GM11168 (cell line): ENCODE measurements around the gene DNAAF9.
"Not testable (repeated sequence)": the region's sequence is repeated elsewhere in the genome, so short reads cannot be mapped to it uniquely, and the experiment has no call there.

Experiments
- in situ Hi-C: fragments of 300-500 bp; cut with MboI; formaldehyde crosslinking; loops from one replicate; pipeline ENCODE4 v1.12.0; 2022; ENCODE audit warnings: low sequenced_read_pairs; ENCODE audit not compliant: unreplicated experiment

DNAAF9 gene

GRCh38 chr20:3407040-3407770 is at the start of gene DNAAF9:
TSS of gene DNAAF9 (minus strand) at chr20:3407669. CDS start at chr20:3407557, 112 bp downstream.
- in situ Hi-C loops = no loop called here

DNA sequence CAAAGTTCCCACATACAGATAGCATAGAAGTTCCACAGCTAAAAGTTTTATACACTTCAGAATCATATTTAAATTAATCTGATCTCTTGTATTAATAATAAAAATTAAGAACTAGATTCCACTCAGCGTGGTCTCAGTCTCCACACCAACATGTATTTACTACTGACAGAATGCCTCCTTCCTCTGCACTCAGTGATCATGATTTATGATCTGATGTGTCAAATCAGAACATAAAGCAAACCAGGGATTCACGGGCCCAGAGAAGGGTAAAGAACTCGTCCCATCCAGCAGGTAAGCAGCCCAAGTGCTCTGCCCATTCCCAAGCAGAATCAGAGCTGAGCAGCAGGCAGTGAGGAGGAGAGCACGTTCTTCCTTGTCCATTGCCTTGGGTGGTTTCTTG is 49.2 kb upstream of the DNAAF9 start:
- in situ Hi-C loops = no loop called here

- in situ Hi-C loops = no loop called here
Measured at GRCh38 chr20:3454831-3455230, 47.4 kb upstream of the DNAAF9 start.

- in situ Hi-C loops = no loop called here
Measured at GRCh38 chr20:3452690-3453089, 45.2 kb upstream of the DNAAF9 start.

DNA sequence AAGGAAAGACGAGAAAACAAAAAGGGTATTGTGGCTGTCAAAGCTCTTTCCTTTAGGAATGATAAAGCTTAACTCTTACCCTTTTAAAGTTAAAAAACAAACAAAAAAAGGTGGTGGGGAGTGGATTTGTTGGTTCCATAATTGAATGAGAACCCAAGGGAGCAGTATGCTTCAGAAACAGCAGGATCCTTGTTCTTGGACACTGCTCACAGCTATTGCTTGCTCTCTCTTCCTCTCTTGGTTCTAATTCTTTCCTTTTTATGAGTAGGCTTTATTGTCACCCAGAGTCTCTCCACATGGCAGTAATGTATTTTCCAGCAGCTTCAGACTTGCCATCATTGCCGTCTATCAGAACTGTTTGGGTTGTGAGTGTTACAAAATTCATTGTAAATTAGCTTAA is 44.7 kb upstream of the DNAAF9 start:
- in situ Hi-C loops = no loop called here

- in situ Hi-C loops = no loop called here
Measured at GRCh38 chr20:3449319-3449718, 41.9 kb upstream of the DNAAF9 start.

GRCh38 chr20:3447321-3447720 is 39.9 kb upstream of the DNAAF9 start:
- in situ Hi-C loops = no loop called here

DNA sequence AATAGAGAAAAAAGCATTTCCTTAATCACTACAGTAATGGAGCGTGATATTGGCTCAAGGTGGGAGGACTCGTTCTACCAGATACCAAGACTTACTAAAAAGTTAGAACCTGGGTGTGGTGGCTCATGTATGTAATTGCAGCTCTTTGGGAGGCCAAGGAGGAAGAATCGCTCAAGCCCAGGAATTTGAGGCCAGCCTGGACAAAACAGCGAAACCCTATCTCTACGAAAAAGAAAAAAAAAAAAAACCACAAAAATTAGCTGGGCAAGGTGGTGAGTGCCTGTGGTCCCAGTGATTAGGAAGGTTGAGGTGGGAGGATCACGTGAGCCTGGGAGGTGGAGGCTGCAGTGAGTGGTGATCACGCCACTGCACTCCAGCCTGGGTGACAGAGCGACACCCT is 39.3 kb upstream of the DNAAF9 start:
- in situ Hi-C loops = no loop called here

- in situ Hi-C loops = no loop called here
Measured at GRCh38 chr20:3436864-3437574, 29.6 kb upstream of the DNAAF9 start.

- in situ Hi-C loops = no loop called here
Measured at GRCh38 chr20:3434232-3434631, 26.8 kb upstream of the DNAAF9 start.

DNA sequence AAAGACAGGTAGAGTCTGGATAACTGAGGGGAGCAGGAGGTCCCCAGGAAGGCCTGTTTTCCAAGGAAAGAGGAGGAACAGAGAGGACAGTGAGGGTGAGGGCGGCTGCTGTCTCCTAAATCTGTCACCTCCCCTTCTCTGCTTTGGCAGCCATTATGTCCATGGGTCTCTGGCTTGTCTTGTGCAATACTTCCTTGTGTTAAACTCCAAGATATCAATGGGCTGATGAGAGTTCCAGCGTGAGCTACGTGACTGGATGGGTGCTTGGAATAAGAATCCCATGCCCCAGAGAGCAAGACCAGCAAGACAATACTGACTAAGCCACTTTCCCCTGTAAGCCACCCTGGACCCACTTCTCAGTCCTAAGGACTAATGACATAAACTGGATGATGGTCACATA is 26.3 kb upstream of the DNAAF9 start:
- in situ Hi-C loops = no loop called here

DNA sequence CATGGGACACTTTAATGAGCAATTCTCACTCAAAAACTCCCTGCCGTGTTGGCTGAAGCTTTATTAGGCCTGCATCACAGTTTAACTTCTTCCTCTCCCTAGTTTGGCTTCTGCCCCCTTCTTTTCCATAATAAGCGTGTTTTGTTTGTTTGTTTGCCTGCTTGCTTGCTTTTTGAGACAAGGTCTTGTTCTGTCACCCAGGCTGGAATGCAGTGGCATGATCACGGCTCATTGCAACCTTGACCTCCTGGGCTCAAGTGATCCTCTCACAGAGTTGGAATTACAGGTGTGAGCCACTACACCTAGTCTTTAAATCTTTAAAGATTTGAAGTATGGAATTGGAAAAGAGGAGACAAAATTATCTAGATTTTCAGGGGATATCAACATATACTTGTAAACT is 25.4 kb upstream of the DNAAF9 start:
- in situ Hi-C loops = no loop called here

- in situ Hi-C loops = no loop called here
Measured at GRCh38 chr20:3431109-3431508, 23.6 kb upstream of the DNAAF9 start.

- in situ Hi-C loops = no loop called here
Measured at GRCh38 chr20:3430376-3431069, 23.1 kb upstream of the DNAAF9 start.

DNA sequence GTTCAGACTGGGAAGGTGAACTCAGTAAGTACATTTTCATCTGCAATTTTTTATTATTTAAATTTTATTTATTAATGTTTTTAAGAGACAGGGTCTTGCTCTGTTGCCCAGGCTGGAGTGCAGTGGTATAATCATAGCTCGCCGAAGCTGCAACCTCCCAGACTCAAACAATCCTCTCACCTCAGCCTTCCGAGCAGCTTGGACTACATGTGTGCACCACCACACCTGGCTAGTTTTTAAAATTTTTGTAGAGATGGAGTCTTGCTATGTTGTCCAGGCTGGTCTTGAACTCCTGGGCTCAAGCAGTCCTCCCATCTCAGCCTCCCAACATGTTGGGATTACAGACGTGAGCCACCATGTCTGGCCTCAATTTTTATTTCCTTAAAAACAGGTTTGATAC is 19.3 kb upstream of the DNAAF9 start:
- in situ Hi-C loops = not testable (repeated sequence)

DNA sequence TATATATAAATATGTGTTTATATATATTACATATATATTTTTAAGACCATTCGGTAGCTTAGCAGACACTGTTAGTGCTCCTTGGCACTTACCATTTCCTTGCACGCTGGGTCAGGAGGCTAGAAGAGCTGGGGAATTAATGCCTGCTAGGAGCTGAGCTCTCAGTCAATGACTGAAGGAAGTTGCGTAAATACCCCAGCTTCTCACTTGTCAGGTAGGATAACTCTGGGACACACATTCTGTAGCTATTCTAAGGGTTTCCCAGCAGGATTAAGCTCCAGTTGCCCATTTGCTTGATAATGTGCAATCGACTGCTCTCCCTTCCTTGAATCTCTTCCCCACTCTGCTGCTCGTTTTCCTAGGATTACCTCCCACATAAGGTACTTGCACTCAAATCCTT is 15.7 kb upstream of the DNAAF9 start:
- in situ Hi-C loops = no loop called here

- in situ Hi-C loops = no loop called here
Measured at GRCh38 chr20:3421985-3422384, 14.5 kb upstream of the DNAAF9 start.

- in situ Hi-C loops = no loop called here
Measured at GRCh38 chr20:3420211-3420707, 12.8 kb upstream of the DNAAF9 start.

GRCh38 chr20:3418161-3418560 is 10.7 kb upstream of the DNAAF9 start:
- in situ Hi-C loops = not testable (repeated sequence)

DNA sequence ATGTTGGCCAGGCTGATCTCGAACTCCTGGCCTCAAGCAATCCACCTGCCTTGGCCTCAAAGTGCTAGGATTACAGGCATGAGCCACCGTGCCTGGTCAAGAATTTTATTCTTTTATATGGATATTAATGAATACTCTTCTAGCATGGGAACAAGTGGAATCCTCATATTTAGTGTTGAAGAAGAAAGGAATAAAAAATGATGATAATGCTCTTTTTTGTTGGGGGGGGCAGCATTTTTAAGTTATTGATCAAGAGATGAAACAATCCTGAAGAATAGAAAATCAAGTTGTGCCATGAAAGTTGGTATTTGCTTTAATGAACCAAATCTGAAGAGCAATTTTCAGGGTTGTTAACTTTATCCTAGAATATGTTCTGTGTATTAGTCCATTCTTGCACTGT is 6.7 kb upstream of the DNAAF9 start:
- in situ Hi-C loops = no loop called here

- in situ Hi-C loops = no loop called here
Measured at GRCh38 chr20:3413393-3413889, 6.0 kb upstream of the DNAAF9 start.
